ENCODE data around the gene CYTH4. TPM values are rescaled to one million over a fixed set of nuclear protein-coding genes. Genes with fewer than 3 reads are reported as not detected.

CYTH4 gene
- total RNA-seq, 4 donors from 2014 or later = 5.1 to 27.3 (median 9.4) TPM

GRCh38 chr22:37311761-37312312, 29.5 kb downstream of the CYTH4 start:
- intact Hi-C loops (cut with DNase I) = loop anchor here (10.0 kb wide), 2 partner anchors 143 to 253 kb away; partner anchors contain the start of gene CDC42EP1
- TF ChIP-seq POLR2A (IDR thresholded peaks at IDR 0.05; ENCODE audit: low read depth) (no peak), EP300 (IDR thresholded peaks at IDR 0.05) (no peak), CTCF (IDR thresholded peaks at IDR 0.05) (no peak), POLR2AphosphoS5 (IDR thresholded peaks at IDR 0.05) (no peak)
- DNase-seq (ENCODE audit: extremely low spot score) = no peak
- 91% methylated on average over 17 of the region's 19 CpGs for WGBS
- H3K27me3 ChIP-seq = peaks cover 0 to 67% (median 0%) of the 10 kb centered on the region in 4 donors
- H3K9me3 ChIP-seq = no peaks in the 10 kb centered on the region
- H3K4me3 ChIP-seq = no peak overlapping the region
- no peaks in the 10 kb centered on the region for H3K36me3 ChIP-seq
- peaks cover 16 to 42% (median 31%) of the 10 kb centered on the region in 4 donors for H3K4me1 ChIP-seq
- no peak overlapping the region for H3K27ac ChIP-seq (replicated peaks in 1 of 4)

- H3K4me3 ChIP-seq = no peak overlapping the region
- no peaks in the 10 kb centered on the region for H3K9me3 ChIP-seq
- no peaks in the 10 kb centered on the region for H3K36me3 ChIP-seq
- no peak for DNase-seq (ENCODE audit: extremely low spot score)
- H3K27me3 ChIP-seq = peaks cover 0 to 75% (median 0%) of the 10 kb centered on the region in 4 donors
- TF ChIP-seq CTCF (IDR thresholded peaks at IDR 0.05) (no peak), POLR2AphosphoS5 (IDR thresholded peaks at IDR 0.05) (no peak), EP300 (IDR thresholded peaks at IDR 0.05) (no peak), POLR2A (IDR thresholded peaks at IDR 0.05; ENCODE audit: low read depth) (no peak)
- intact Hi-C loops (cut with DNase I) = loop anchor here (10.0 kb wide), 2 partner anchors 142 to 252 kb away; partner anchors contain the start of gene CDC42EP1
- H3K27ac ChIP-seq (replicated peaks in 1 of 4) = no peak overlapping the region
- H3K4me1 ChIP-seq = peaks cover 7 to 33% (median 23%) of the 10 kb centered on the region in 4 donors
- 85% methylated on average over 7 of the region's 9 CpGs for WGBS
Observed at GRCh38 chr22:37312549-37313183, 30.4 kb downstream of the CYTH4 start.

GRCh38 chr22:37313376-37314314, 31.3 kb downstream of the CYTH4 start:
- H3K4me3 ChIP-seq = no peak overlapping the region
- no peak for DNase-seq (ENCODE audit: extremely low spot score)
- peaks cover 0 to 83% (median 0%) of the 10 kb centered on the region in 4 donors for H3K27me3 ChIP-seq
- H3K27ac ChIP-seq (replicated peaks in 1 of 4) = no peak overlapping the region
- TF ChIP-seq POLR2AphosphoS5 (IDR thresholded peaks at IDR 0.05) (no peak), CTCF (IDR thresholded peaks at IDR 0.05) (no peak), EP300 (IDR thresholded peaks at IDR 0.05) (no peak), POLR2A (IDR thresholded peaks at IDR 0.05; ENCODE audit: low read depth) (no peak)
- 58% methylated on average over 21 of the region's 25 CpGs for WGBS
- H3K36me3 ChIP-seq = no peaks in the 10 kb centered on the region
- intact Hi-C loops (cut with DNase I) = loop anchor here (10.0 kb wide), 2 partner anchors 141 to 251 kb away; partner anchors contain the start of gene CDC42EP1
- no peaks in the 10 kb centered on the region for H3K9me3 ChIP-seq
- H3K4me1 ChIP-seq = peaks cover 0 to 24% (median 15%) of the 10 kb centered on the region in 4 donors

- Histone ChIP-seq H3K27ac (replicated peaks in 1 of 4) (no peak overlapping the region), H3K27me3 (peaks cover 0 to 92% (median 0%) of the 10 kb centered on the region in 4 donors), H3K4me3 (no peak overlapping the region), H3K9me3 (no peaks in the 10 kb centered on the region), H3K4me1 (peaks cover 0 to 15% (median 9%) of the 10 kb centered on the region in 4 donors), H3K36me3 (no peaks in the 10 kb centered on the region)
- intact Hi-C loops (cut with DNase I) = loop anchor here (10.0 kb wide), 2 partner anchors 140 to 250 kb away; partner anchors contain the start of gene CDC42EP1
- no peak for DNase-seq (ENCODE audit: extremely low spot score)
- TF ChIP-seq POLR2AphosphoS5 (IDR thresholded peaks at IDR 0.05) = no peak
- TF ChIP-seq POLR2A (IDR thresholded peaks at IDR 0.05; ENCODE audit: low read depth) = no peak
- no peak for TF ChIP-seq CTCF (IDR thresholded peaks at IDR 0.05)
- TF ChIP-seq EP300 (IDR thresholded peaks at IDR 0.05) = no peak
- 56% methylated on average over 5 of the region's 16 CpGs for WGBS
Observed at GRCh38 chr22:37314315-37315074, 32.2 kb downstream of the CYTH4 start.
